Mesenchymal stem cell (in vitro differentiated cells and primary cell): ENCODE results near the gene CLCA2.

Source experiments
- DNase-seq: peaks from one replicate; pipeline ENCODE4 v3.0.0-alpha.2; 2013
- H2AFZ ChIP-seq: one replicate; pipeline ENCODE4 v1.6.1; 2013; ENCODE audit warnings: low read depth, mild to moderate bottlenecking, control low read depth, inconsistent platforms, low read length, moderate library complexity
- H2AK5ac ChIP-seq: 2 replicates; pipeline ENCODE4 v1.6.1; 2013; ENCODE audit warnings: low read length, moderate library complexity, mild to moderate bottlenecking, inconsistent platforms; ENCODE audit not compliant: severe bottlenecking
- H2BK120ac ChIP-seq: one replicate; pipeline ENCODE4 v1.6.1; 2013; ENCODE audit warnings: low read depth, mild to moderate bottlenecking, inconsistent platforms, low read length, moderate library complexity
- H2BK12ac ChIP-seq, 2 experiments: one replicate each; pipeline ENCODE4 v1.6.1; 2013; ENCODE audit warnings: inconsistent platforms in 2 of 2, low read length in 2 of 2, mild to moderate bottlenecking in 2 of 2, moderate library complexity in 2 of 2, control low read depth in 1 of 2
- H2BK15ac ChIP-seq: one replicate; pipeline ENCODE4 v1.6.1; 2013; ENCODE audit warnings: mild to moderate bottlenecking, low read depth, inconsistent platforms; ENCODE audit not compliant: poor library complexity, severe bottlenecking
- H2BK5ac ChIP-seq: 2 replicates; pipeline ENCODE4 v1.6.1; 2013; ENCODE audit warnings: low read depth, mild to moderate bottlenecking, low read length, control low read depth, inconsistent platforms; ENCODE audit not compliant: poor library complexity, severe bottlenecking
- H3K14ac ChIP-seq, 2 experiments: one replicate each; pipeline ENCODE4 v1.6.1; 2013; ENCODE audit warnings: inconsistent platforms in 2 of 2, low read length in 2 of 2, control low read depth in 1 of 2, mild to moderate bottlenecking in 1 of 2, moderate library complexity in 1 of 2
- H3K18ac ChIP-seq, 2 experiments: one replicate each; pipeline ENCODE4 v1.6.1; 2013; ENCODE audit warnings: inconsistent platforms in 2 of 2, low read length in 2 of 2, control low read depth in 1 of 2, low read depth in 1 of 2, mild to moderate bottlenecking in 1 of 2
- H3K23ac ChIP-seq, 2 experiments: one replicate each; pipeline ENCODE4 v1.6.1; 2013; ENCODE audit warnings: inconsistent platforms in 2 of 2, low read length in 2 of 2, mild to moderate bottlenecking in 2 of 2, moderate library complexity in 2 of 2, control low read depth in 1 of 2
- H3K27ac ChIP-seq: 2 replicates; pipeline ENCODE4 v1.5.1; 2013; ENCODE audit warnings: mild to moderate bottlenecking, moderate library complexity, low read length, control low read depth, inconsistent platforms; ENCODE audit not compliant: poor library complexity, severe bottlenecking
- H3K27me3 ChIP-seq, 2 experiments: 2 replicates each; pipeline versions ENCODE4 v1.6.1 to v1.7.0; 2013; ENCODE audit warnings: low read length in 2 of 2, mild to moderate bottlenecking in 2 of 2, moderate library complexity in 2 of 2, control low read depth in 1 of 2, inconsistent platforms in 1 of 2; ENCODE audit not compliant: control insufficient read depth in 1 of 2, insufficient read depth in 1 of 2
- H3K36me3 ChIP-seq, 2 experiments: 2 replicates each; pipeline versions ENCODE4 v1.6.1 to v1.7.0; 2013; ENCODE audit warnings: low read length in 2 of 2, control low read depth in 1 of 2, inconsistent platforms in 1 of 2, low read depth in 1 of 2, mild to moderate bottlenecking in 1 of 2; ENCODE audit not compliant: insufficient read depth in 2 of 2, control insufficient read depth in 1 of 2
- H3K4ac ChIP-seq, 2 experiments: one replicate each; pipeline ENCODE4 v1.6.1; 2013; ENCODE audit warnings: inconsistent platforms in 2 of 2, low read length in 2 of 2, mild to moderate bottlenecking in 2 of 2, moderate library complexity in 2 of 2, control low read depth in 1 of 2, low read depth in 1 of 2
- H3K4me1 ChIP-seq: 2 replicates; pipeline ENCODE4 v1.6.1; 2013; ENCODE audit warnings: low read depth, low read length, control low read depth; ENCODE audit not compliant: control insufficient read depth, insufficient read depth
- H3K4me2 ChIP-seq: 2 replicates; pipeline ENCODE4 v1.6.1; 2013; ENCODE audit warnings: low read length, mild to moderate bottlenecking, inconsistent platforms; ENCODE audit not compliant: poor library complexity, severe bottlenecking
- H3K4me3 ChIP-seq, 2 experiments: 2 replicates each; pipeline versions ENCODE4 v1.5.1 to v1.7.0; 2013; ENCODE audit warnings: low read length in 2 of 2, mild to moderate bottlenecking in 2 of 2, control low read depth in 1 of 2, low read depth in 1 of 2; ENCODE audit not compliant: insufficient read depth in 1 of 2
- H3K79me1 ChIP-seq: replicated peaks from 2 replicates; pipeline ENCODE4 v1.6.1; 2013; ENCODE audit warnings: mild to moderate bottlenecking, control low read depth, low read length, inconsistent platforms; ENCODE audit not compliant: poor library complexity, severe bottlenecking
- H3K9ac ChIP-seq: 2 replicates; pipeline ENCODE4 v1.7.0; 2013; ENCODE audit warnings: mild to moderate bottlenecking, low read length, moderate library complexity
- H3K9me3 ChIP-seq: 2 replicates; pipeline ENCODE4 v1.7.0; 2013; ENCODE audit warnings: mild to moderate bottlenecking, low read length; ENCODE audit not compliant: control insufficient read depth
- H4K8ac ChIP-seq: one replicate; pipeline ENCODE4 v1.6.1; 2013; ENCODE audit warnings: inconsistent platforms, mild to moderate bottlenecking, low read length, moderate library complexity
- H4K91ac ChIP-seq: one replicate; pipeline ENCODE4 v1.6.1; 2013; ENCODE audit warnings: mild to moderate bottlenecking, low read length, inconsistent platforms
- WGBS: methylation state at CpG from one replicate; pipeline ENCODE4 v1.1.7; 2013; ENCODE audit warnings: mixed read lengths; 5-methylcytosine and 5-hydroxymethylcytosine counted together

Gene CLCA2

DNA sequence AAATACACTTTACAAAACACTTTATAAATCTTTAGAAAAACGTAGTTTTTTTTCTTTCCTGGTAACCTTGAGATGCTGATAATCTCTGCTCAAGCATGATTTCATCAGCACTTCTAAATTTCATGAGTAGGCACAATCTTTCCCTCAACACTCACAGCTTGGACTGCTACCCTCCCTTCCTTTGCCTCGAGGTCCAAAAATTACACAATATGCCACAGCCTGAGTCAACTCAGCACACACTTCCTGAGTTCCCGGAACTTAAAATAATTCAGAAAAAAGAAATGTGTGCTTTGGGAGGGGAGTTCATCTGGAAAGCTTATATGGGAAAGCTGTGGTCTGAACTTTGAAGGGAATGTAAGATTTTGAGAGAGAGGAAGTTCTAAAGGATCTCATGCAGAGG, 5.9 kb downstream of the CLCA2 start:
- DNase-seq, result peak; percentile 96
- Histone ChIP-seq H3K9me3 (no peaks in the 10 kb centered on the region), H4K8ac (no peak overlapping the region), H3K27ac (peak overlapping the region; percentile 75), H2BK12ac (no peak overlapping the region), H2AK5ac (no peak overlapping the region), H3K36me3 (peaks cover 0 to 9% of the 10 kb centered on the region in 2 experiments), H2BK5ac (no peak overlapping the region), H4K91ac (no peak overlapping the region), H2BK120ac (no peak overlapping the region), H3K9ac (peak overlapping the region; percentile 85), H3K23ac (no peak overlapping the region), H3K4me2 (no peak overlapping the region), H3K18ac (no peak overlapping the region), H3K27me3 (no peaks in the 10 kb centered on the region), H3K4me1 (no peaks in the 10 kb centered on the region), H3K4me3 (no peak overlapping the region), H3K14ac (no peak overlapping the region), H3K79me1 (no peaks in the 10 kb centered on the region), H3K4ac (no peak overlapping the region), H2BK15ac (no peak overlapping the region), H2AFZ (no peak overlapping the region)
- 4% methylated on average over 3 of the region's 3 CpGs for WGBS

- Histone ChIP-seq H3K4ac (peak overlapping the region in 1 of 2 experiments; percentile 22), H3K4me3 (no peak overlapping the region), H3K23ac (no peak overlapping the region), H2BK120ac (peak overlapping the region; percentile 39), H3K9ac (peak overlapping the region; percentile 85), H2AFZ (no peak overlapping the region), H3K4me2 (no peak overlapping the region), H3K27me3 (no peaks in the 10 kb centered on the region), H2AK5ac (no peak overlapping the region), H2BK5ac (no peak overlapping the region), H3K9me3 (no peaks in the 10 kb centered on the region), H3K27ac (peak overlapping the region; percentile 75), H3K36me3 (peaks cover 0 to 14% of the 10 kb centered on the region in 2 experiments), H3K79me1 (no peaks in the 10 kb centered on the region), H2BK15ac (no peak overlapping the region), H2BK12ac (peak overlapping the region in 1 of 2 experiments; percentile 12), H3K14ac (no peak overlapping the region), H4K91ac (no peak overlapping the region), H3K18ac (peak overlapping the region; percentile 23 to 80), H4K8ac (peak overlapping the region; percentile 57), H3K4me1 (no peaks in the 10 kb centered on the region)
- no peak for DNase-seq
Measured at GRCh38 chr1:86430376-86430775, 6.4 kb downstream of the CLCA2 start.

GRCh38 chr1:86434059-86434458, 10.1 kb downstream of the CLCA2 start:
- peaks cover 0 to 23% of the 10 kb centered on the region in 2 experiments for H3K36me3 ChIP-seq
- H3K79me1 ChIP-seq, result no peaks in the 10 kb centered on the region
- H2AK5ac ChIP-seq, result no peak overlapping the region
- no peak overlapping the region for H3K23ac ChIP-seq
- no peak overlapping the region for H3K14ac ChIP-seq
- H3K9ac ChIP-seq, result no peak overlapping the region
- no peak for DNase-seq
- no peak overlapping the region for H2BK12ac ChIP-seq
- no peak overlapping the region for H4K8ac ChIP-seq
- no peak overlapping the region for H3K4me2 ChIP-seq
- no peak overlapping the region for H3K4me3 ChIP-seq
- no peaks in the 10 kb centered on the region for H3K4me1 ChIP-seq
- no peak overlapping the region for H2AFZ ChIP-seq
- no peaks in the 10 kb centered on the region for H3K27me3 ChIP-seq
- H2BK15ac ChIP-seq, result no peak overlapping the region
- no peak overlapping the region for H2BK120ac ChIP-seq
- H4K91ac ChIP-seq, result no peak overlapping the region
- H3K27ac ChIP-seq, result no peak overlapping the region
- no peak overlapping the region for H3K4ac ChIP-seq
- no peaks in the 10 kb centered on the region for H3K9me3 ChIP-seq
- no peak overlapping the region for H2BK5ac ChIP-seq
- H3K18ac ChIP-seq, result no peak overlapping the region

GRCh38 chr1:86435327-86435726, 11.4 kb downstream of the CLCA2 start:
- no peak for DNase-seq
- Histone ChIP-seq H3K79me1 (no peaks in the 10 kb centered on the region), H3K23ac (no peak overlapping the region), H4K8ac (no peak overlapping the region), H2BK12ac (no peak overlapping the region), H3K27me3 (peaks cover 0 to 4% of the 10 kb centered on the region in 2 experiments), H3K4ac (peak overlapping the region in 1 of 2 experiments; percentile 38), H4K91ac (no peak overlapping the region), H3K9me3 (no peaks in the 10 kb centered on the region), H2BK5ac (no peak overlapping the region), H3K4me1 (no peaks in the 10 kb centered on the region), H3K14ac (no peak overlapping the region), H3K4me2 (no peak overlapping the region), H3K4me3 (no peak overlapping the region), H2BK15ac (no peak overlapping the region), H2AK5ac (no peak overlapping the region), H2BK120ac (no peak overlapping the region), H3K36me3 (peaks cover 0 to 33% of the 10 kb centered on the region in 2 experiments), H3K27ac (no peak overlapping the region), H3K18ac (no peak overlapping the region), H2AFZ (no peak overlapping the region), H3K9ac (no peak overlapping the region)
- 83% methylated on average over 1 of the region's 2 CpGs for WGBS
